HG03378 (cell line): ENCODE data around the gene EIPR1.

Experiments used
- ATAC-seq: cut with Tn5 transposase; IDR thresholded peaks from one replicate; pipeline ENCODE4 v1.9.1; 2021; ENCODE audit warnings: mild to moderate bottlenecking, moderate library complexity; ENCODE audit not compliant: unreplicated experiment

EIPR1 gene

GRCh38 chr2:3142210-3142609 is 235.4 kb downstream of the EIPR1 start:
- ATAC-seq, result no peak

- ATAC-seq, result no peak
Measured at GRCh38 chr2:3141696-3142095, 235.9 kb downstream of the EIPR1 start.

- no peak for ATAC-seq
Measured at GRCh38 chr2:3139906-3140305, 237.7 kb downstream of the EIPR1 start.
